ENCODE data around the gene EFCAB12. TPM values are rescaled to one million over a fixed set of nuclear protein-coding genes. Genes with fewer than 3 reads are reported as not detected.
"Not testable (repeated sequence)": the region's sequence is repeated elsewhere in the genome, so short reads cannot be mapped to it uniquely, and the experiment has no call there.

Gene EFCAB12
- total RNA-seq, 3 donors from 2014 or later: 0.21 to 0.65 (median 0.33) TPM

DNA sequence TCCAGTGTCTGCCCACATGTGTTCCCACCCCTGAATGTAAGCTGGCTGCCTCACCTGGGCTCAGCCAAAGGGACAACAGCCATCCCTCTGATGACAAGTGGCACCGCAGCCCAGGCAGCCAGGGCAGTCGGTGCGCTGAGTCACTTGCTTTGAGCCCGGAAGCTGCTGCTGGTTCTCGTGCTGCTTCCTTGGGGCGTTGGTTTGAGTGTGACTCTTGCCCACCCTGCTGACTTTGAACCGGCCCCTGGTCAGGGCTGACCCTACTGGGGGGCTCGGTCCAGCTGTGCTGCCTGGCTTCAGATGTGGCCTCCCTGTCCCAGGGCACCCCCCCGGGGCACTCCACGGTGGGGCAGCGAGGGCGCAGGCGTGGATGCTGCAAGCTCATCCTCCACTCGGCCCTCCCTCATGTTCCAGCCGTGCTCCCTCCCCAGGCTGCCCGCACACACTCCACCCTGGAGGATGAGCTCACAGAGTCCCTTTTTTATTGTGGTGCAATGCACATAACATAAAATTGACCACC lies 62.1 kb downstream of the EFCAB12 start:
- no peaks in the 10 kb centered on the region for H3K27me3 Mint-ChIP-seq (ENCODE audit: low read depth)
- H3K4me3 Mint-ChIP-seq: no peak overlapping the region

GRCh38 chr3:129365296-129366136 lies 62.9 kb downstream of the EFCAB12 start:
- H3K36me3 Mint-ChIP-seq (ENCODE audit: insufficient read depth): no peaks in the 10 kb centered on the region
- no peak for ATAC-seq

More for the DNA sequence above, 62.1 kb downstream of the EFCAB12 start:
- Mint-ChIP-seq H3K36me3 (ENCODE audit: insufficient read depth) (no peaks in the 10 kb centered on the region), H3K4me1 (ENCODE audit: low read depth) (no peaks in the 10 kb centered on the region), H3K9me3 (no peaks in the 10 kb centered on the region)
- DNase-seq (no peak), ATAC-seq (no peak)

GRCh38 chr3:129364811-129365210 lies 63.6 kb downstream of the EFCAB12 start:
- not testable (repeated sequence) for ATAC-seq; H3K4me1 Mint-ChIP-seq (ENCODE audit: low read depth); H3K27me3 Mint-ChIP-seq (ENCODE audit: low read depth); H3K36me3 Mint-ChIP-seq (ENCODE audit: insufficient read depth); H3K9me3 Mint-ChIP-seq; DNase-seq; H3K4me3 Mint-ChIP-seq

More at GRCh38 chr3:129365296-129366136, 62.9 kb downstream of the EFCAB12 start:
- DNase-seq: no peak
- Mint-ChIP-seq H3K27me3 (ENCODE audit: low read depth) (no peaks in the 10 kb centered on the region), H3K4me1 (ENCODE audit: low read depth) (no peaks in the 10 kb centered on the region), H3K4me3 (no peak overlapping the region), H3K9me3 (no peaks in the 10 kb centered on the region)

- not testable (repeated sequence) for ATAC-seq; H3K27me3 Mint-ChIP-seq (ENCODE audit: low read depth); H3K36me3 Mint-ChIP-seq (ENCODE audit: insufficient read depth); H3K9me3 Mint-ChIP-seq; DNase-seq; H3K4me1 Mint-ChIP-seq (ENCODE audit: low read depth); H3K4me3 Mint-ChIP-seq
Measured at GRCh38 chr3:129363356-129363755, 65.1 kb downstream of the EFCAB12 start.

GRCh38 chr3:129360705-129361460 lies 67.6 kb downstream of the EFCAB12 start:
- H3K27me3 Mint-ChIP-seq (ENCODE audit: low read depth): peaks cover 6% of the 10 kb centered on the region
- H3K36me3 Mint-ChIP-seq (ENCODE audit: insufficient read depth): no peaks in the 10 kb centered on the region
- DNase-seq (no peak), ATAC-seq (no peak)
- H3K4me3 Mint-ChIP-seq: no peak overlapping the region
- no peaks in the 10 kb centered on the region for H3K9me3 Mint-ChIP-seq
- H3K4me1 Mint-ChIP-seq (ENCODE audit: low read depth): no peaks in the 10 kb centered on the region

- Mint-ChIP-seq H3K4me1 (ENCODE audit: low read depth) (no peaks in the 10 kb centered on the region), H3K36me3 (ENCODE audit: insufficient read depth) (no peaks in the 10 kb centered on the region), H3K9me3 (no peaks in the 10 kb centered on the region), H3K4me3 (no peak overlapping the region), H3K27me3 (ENCODE audit: low read depth) (peaks cover 6% of the 10 kb centered on the region)
- no peak for DNase-seq
- no peak for ATAC-seq
Measured at GRCh38 chr3:129360171-129360611, 68.2 kb downstream of the EFCAB12 start.

DNA sequence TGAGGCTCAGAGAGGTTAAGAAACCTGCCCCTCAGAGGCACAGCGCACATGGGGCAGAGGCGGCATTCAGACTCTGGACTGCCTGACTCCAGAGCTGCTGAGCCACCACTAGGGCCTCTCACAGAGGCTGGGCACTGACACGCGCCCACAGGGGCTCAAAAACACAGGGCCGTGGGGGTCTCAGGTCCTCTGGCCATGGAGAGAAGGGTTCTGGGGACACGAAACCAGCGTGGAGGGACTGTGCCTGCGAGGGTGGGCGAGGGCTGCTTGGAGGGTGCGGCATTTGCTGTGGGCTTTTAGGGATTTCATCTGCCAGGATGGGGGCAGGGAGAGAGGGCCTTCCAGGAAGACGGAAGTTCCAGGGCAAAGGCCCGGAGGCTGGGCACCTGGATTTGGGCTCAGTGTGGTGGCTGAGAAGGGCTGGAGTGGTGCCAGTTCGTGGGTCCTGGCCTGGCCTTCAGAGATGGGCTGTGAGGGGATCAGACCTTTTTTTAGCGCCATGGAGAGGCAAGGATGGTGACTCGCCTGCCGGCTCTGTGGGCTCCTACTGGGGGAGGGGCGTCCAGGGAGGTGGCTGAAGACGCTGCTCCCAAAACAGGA lies 69.6 kb downstream of the EFCAB12 start:
- H3K36me3 Mint-ChIP-seq (ENCODE audit: insufficient read depth): no peaks in the 10 kb centered on the region
- ATAC-seq (no peak), DNase-seq (no peak)
- no peaks in the 10 kb centered on the region for H3K4me1 Mint-ChIP-seq (ENCODE audit: low read depth)
- H3K9me3 Mint-ChIP-seq: no peaks in the 10 kb centered on the region
- no peak overlapping the region for H3K4me3 Mint-ChIP-seq
- peaks cover 6% of the 10 kb centered on the region for H3K27me3 Mint-ChIP-seq (ENCODE audit: low read depth)

- Mint-ChIP-seq H3K27me3 (ENCODE audit: low read depth) (peaks cover 6% of the 10 kb centered on the region), H3K4me1 (ENCODE audit: low read depth) (no peaks in the 10 kb centered on the region), H3K36me3 (ENCODE audit: insufficient read depth) (no peaks in the 10 kb centered on the region), H3K4me3 (no peak overlapping the region), H3K9me3 (no peaks in the 10 kb centered on the region)
- no peak for ATAC-seq
- no peak for DNase-seq
Measured at GRCh38 chr3:129358177-129358771, 70.2 kb downstream of the EFCAB12 start.

DNA sequence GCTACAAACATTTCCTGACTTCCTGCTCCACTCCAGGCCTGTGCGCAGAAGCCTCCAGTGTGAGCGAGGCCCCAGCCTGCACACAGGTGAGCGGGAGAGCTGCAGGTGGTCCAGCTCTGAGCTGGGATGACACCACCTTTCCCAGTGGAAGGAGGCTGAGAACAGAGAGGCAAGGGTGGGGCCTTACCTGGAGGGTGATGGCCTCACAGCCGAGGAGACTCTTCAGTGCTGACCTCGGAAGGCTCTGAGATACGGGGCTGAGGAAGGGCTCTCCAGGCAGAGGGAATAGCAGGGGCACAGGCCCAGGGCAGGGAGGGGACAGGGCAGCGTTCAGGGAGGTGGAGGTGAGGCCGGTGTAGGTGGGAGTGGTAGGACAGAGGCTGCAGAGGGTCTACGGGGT lies 70.8 kb downstream of the EFCAB12 start:
- Mint-ChIP-seq H3K27me3 (ENCODE audit: low read depth) (peaks cover 6% of the 10 kb centered on the region), H3K9me3 (no peaks in the 10 kb centered on the region), H3K36me3 (ENCODE audit: insufficient read depth) (no peaks in the 10 kb centered on the region), H3K4me3 (no peak overlapping the region), H3K4me1 (ENCODE audit: low read depth) (no peaks in the 10 kb centered on the region)
- ATAC-seq: no peak
- no peak for DNase-seq

DNA sequence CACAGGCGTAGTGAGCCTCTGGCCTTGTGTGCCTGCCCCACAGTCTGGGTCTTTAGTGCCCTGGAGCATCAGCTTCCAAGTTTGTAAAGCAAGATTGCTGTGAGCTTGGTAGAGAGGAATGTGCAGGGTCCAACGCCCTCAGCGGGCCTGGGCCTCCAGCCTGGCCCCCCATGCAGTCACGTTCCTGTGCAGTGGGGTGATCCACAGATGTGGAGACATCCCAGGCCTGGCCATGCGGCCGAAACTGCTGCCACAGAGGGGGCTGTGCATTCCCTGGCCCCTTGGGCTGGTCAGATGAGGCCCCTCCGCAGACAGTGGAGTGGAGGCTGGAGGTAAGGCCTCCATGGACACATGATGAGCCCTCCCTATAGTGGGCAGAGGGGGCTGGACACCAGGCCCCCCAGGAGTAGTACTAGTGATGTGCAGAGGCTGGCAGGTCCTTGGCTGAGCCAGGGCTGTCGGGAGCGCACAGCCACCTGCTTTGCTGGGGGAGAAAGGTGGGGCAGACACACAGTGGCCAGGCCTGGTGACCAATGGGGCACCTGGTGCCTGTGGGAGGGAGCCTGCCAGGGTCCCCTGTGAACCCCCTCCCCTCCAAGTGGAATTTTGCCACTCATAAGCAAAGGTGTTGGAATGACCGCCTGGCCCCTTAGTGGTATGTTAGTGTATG lies 71.5 kb downstream of the EFCAB12 start:
- no peak overlapping the region for H3K4me3 Mint-ChIP-seq
- no peaks in the 10 kb centered on the region for H3K36me3 Mint-ChIP-seq (ENCODE audit: insufficient read depth)
- H3K27me3 Mint-ChIP-seq (ENCODE audit: low read depth): peaks cover 6% of the 10 kb centered on the region
- ATAC-seq: no peak
- H3K9me3 Mint-ChIP-seq: no peaks in the 10 kb centered on the region
- DNase-seq: no peak
- H3K4me1 Mint-ChIP-seq (ENCODE audit: low read depth): no peaks in the 10 kb centered on the region

- DNase-seq (no peak), ATAC-seq (no peak)
- H3K4me1 Mint-ChIP-seq (ENCODE audit: low read depth): no peaks in the 10 kb centered on the region
- H3K36me3 Mint-ChIP-seq (ENCODE audit: insufficient read depth): no peaks in the 10 kb centered on the region
- no peaks in the 10 kb centered on the region for H3K9me3 Mint-ChIP-seq
- no peak overlapping the region for H3K4me3 Mint-ChIP-seq
- H3K27me3 Mint-ChIP-seq (ENCODE audit: low read depth): peaks cover 6% of the 10 kb centered on the region
Measured at GRCh38 chr3:129353589-129353941, 74.9 kb downstream of the EFCAB12 start.

GRCh38 chr3:129352650-129353588 lies 75.5 kb downstream of the EFCAB12 start:
- DNase-seq (no peak), ATAC-seq (no peak)
- no peaks in the 10 kb centered on the region for H3K4me1 Mint-ChIP-seq (ENCODE audit: low read depth)
- no peaks in the 10 kb centered on the region for H3K9me3 Mint-ChIP-seq
- no peak overlapping the region for H3K4me3 Mint-ChIP-seq
- peaks cover 6% of the 10 kb centered on the region for H3K27me3 Mint-ChIP-seq (ENCODE audit: low read depth)
- H3K36me3 Mint-ChIP-seq (ENCODE audit: insufficient read depth): no peaks in the 10 kb centered on the region

GRCh38 chr3:129352045-129352444 lies 76.4 kb downstream of the EFCAB12 start:
- no peak overlapping the region for H3K4me3 Mint-ChIP-seq
- no peak for DNase-seq

More at GRCh38 chr3:129352045-129352444, 76.4 kb downstream of the EFCAB12 start:
- Mint-ChIP-seq H3K27me3 (ENCODE audit: low read depth) (no peaks in the 10 kb centered on the region), H3K4me1 (ENCODE audit: low read depth) (no peaks in the 10 kb centered on the region), H3K9me3 (no peaks in the 10 kb centered on the region), H3K36me3 (ENCODE audit: insufficient read depth) (no peaks in the 10 kb centered on the region)
- peak in 1 of 2 donors; percentile 43 for ATAC-seq
